Keratinocyte (primary cell): ENCODE measurements around the gene IER2. TPM values are rescaled to one million over a fixed set of nuclear protein-coding genes. Genes with fewer than 3 reads are reported as not detected.
A peak's percentile ranks its signal among the peaks of the same experiment; 100 is the strongest.

Experiments
- DNase-seq: peaks from one replicate; pipeline ENCODE4 v3.0.0-alpha.2; 2011; ENCODE audit warnings: low read depth, missing footprints, low spot score
- FAIRE-seq: peaks from 2 replicates; lab custom pipeline; 2011; peaks lifted over from hg19 to GRCh38; lab: Jason Lieb, UNC
- H2AFZ ChIP-seq: 2 replicates; pipeline ENCODE4 v1.6.0; 2012; ENCODE audit warnings: low read length, control low read depth, inconsistent platforms; ENCODE audit not compliant: control insufficient read depth
- H3K27ac ChIP-seq: 2 replicates; pipeline ENCODE4 v1.5.1; 2011; ENCODE audit warnings: low read length; ENCODE audit not compliant: control insufficient read depth, insufficient read depth
- H3K27me3 ChIP-seq: 3 replicates; pipeline ENCODE4 v1.6.0; 2011; ENCODE audit warnings: low read length; ENCODE audit not compliant: control insufficient read depth, insufficient read depth; ENCODE audit errors: extremely low read depth
- H3K36me3 ChIP-seq, 2 experiments: 2 replicates in 1 of 2; 3 replicates in 1 of 2; pipeline ENCODE4 v1.5.1; 2011; ENCODE audit warnings: low read length in 2 of 2, mild to moderate bottlenecking in 1 of 2; ENCODE audit not compliant: control insufficient read depth in 2 of 2, insufficient read depth in 2 of 2; ENCODE audit errors: extremely low read depth in 1 of 2
- H3K4me1 ChIP-seq: 3 replicates; pipeline ENCODE4 v1.5.1; 2011; ENCODE audit warnings: low read length; ENCODE audit not compliant: control insufficient read depth, insufficient read depth; ENCODE audit errors: extremely low read depth
- H3K4me2 ChIP-seq: 3 replicates; pipeline ENCODE4 v1.6.0; 2011; ENCODE audit warnings: low read depth, low read length; ENCODE audit not compliant: control insufficient read depth, insufficient read depth; ENCODE audit errors: extremely low read depth
- H3K4me3 ChIP-seq, 3 experiments: fragments of 200-600 bp in 1 of 3; sonication (generic) in 1 of 3; 2 replicates in 2 of 3; 3 replicates in 1 of 3; pipeline ENCODE4 v1.5.1; 2011 to 2016; ENCODE audit warnings: low read length in 3 of 3, mild to moderate bottlenecking in 3 of 3, control low read depth in 2 of 3, inconsistent platforms in 1 of 3, low read depth in 1 of 3, mixed read lengths in 1 of 3, mixed run types in 1 of 3, moderate library complexity in 1 of 3; ENCODE audit not compliant: control insufficient read depth in 2 of 3, insufficient read depth in 2 of 3; ENCODE audit errors: extremely low read depth in 1 of 3
- H3K79me2 ChIP-seq: 2 replicates; pipeline ENCODE4 v1.6.0; 2012; ENCODE audit warnings: low read length; ENCODE audit not compliant: control insufficient read depth, insufficient read depth
- H3K9ac ChIP-seq: 3 replicates; pipeline ENCODE4 v1.6.0; 2011; ENCODE audit warnings: low read length; ENCODE audit not compliant: control insufficient read depth, insufficient read depth; ENCODE audit errors: extremely low read depth
- H3K9me1 ChIP-seq: 3 replicates; pipeline ENCODE4 v1.6.0; 2011; ENCODE audit warnings: low read length; ENCODE audit not compliant: control insufficient read depth, insufficient read depth; ENCODE audit errors: extremely low read depth
- H3K9me3 ChIP-seq: 2 replicates; pipeline ENCODE4 v1.5.1; 2012; ENCODE audit warnings: low read depth, low read length; ENCODE audit not compliant: control insufficient read depth
- H4K20me1 ChIP-seq: 3 replicates; pipeline ENCODE4 v1.6.0; 2011; ENCODE audit warnings: low read length; ENCODE audit not compliant: control insufficient read depth, insufficient read depth; ENCODE audit errors: extremely low read depth
- CTCF ChIP-seq, 3 experiments: IDR thresholded peaks in 1 of 3; conservative IDR thresholded peaks in 1 of 3; optimal IDR thresholded peaks in 1 of 3; 2 replicates in 2 of 3; 3 replicates in 1 of 3; pipeline versions ENCODE3 to v1.5.1; 2011; ENCODE audit warnings: low read length in 3 of 3, mild to moderate bottlenecking in 3 of 3, moderate library complexity in 2 of 3, control low read depth in 1 of 3, inconsistent platforms in 1 of 3; ENCODE audit not compliant: insufficient read depth in 2 of 3; ENCODE audit errors: extremely low read depth in 1 of 3
- EZH2 ChIP-seq: IDR thresholded peaks from one replicate; pipeline ENCODE4 v1.6.1; 2012; ENCODE audit warnings: inconsistent platforms, mild to moderate bottlenecking, low read length, moderate library complexity
- dilution Hi-C: fragments of 300-500 bp; cut with MboI; formaldehyde crosslinking; loops from one replicate; pipeline ENCODE4 v1.7.0; 2020; ENCODE audit warnings: low sequenced_read_pairs; ENCODE audit not compliant: extremely low pct_ligation_motif_present
- polyA plus RNA-seq, 5 experiments: library from polyadenylated mRNA; depleted of rRNA in 3 of 5; stranded (reverse) in 3 of 5; stranded (forward) in 1 of 5; unstranded in 1 of 5; fragments of >200 nt; gene quantifications; 1 replicate in 1 of 5; 2 replicates in 3 of 5; 3 replicates in 1 of 5; pipeline versions ENCODE4 v1.2.1 to v1.2.3, GENCODE V29; 2011 to 2012; ENCODE audit warnings: missing spikeins in 2 of 5, low read depth in 1 of 5, low replicate concordance in 1 of 5

Gene IER2
- polyA plus RNA-seq, 1 donor (not counting 4 experiments of a cell fraction or from before 2014, with no cell fraction given) = 14.4 TPM

DNA sequence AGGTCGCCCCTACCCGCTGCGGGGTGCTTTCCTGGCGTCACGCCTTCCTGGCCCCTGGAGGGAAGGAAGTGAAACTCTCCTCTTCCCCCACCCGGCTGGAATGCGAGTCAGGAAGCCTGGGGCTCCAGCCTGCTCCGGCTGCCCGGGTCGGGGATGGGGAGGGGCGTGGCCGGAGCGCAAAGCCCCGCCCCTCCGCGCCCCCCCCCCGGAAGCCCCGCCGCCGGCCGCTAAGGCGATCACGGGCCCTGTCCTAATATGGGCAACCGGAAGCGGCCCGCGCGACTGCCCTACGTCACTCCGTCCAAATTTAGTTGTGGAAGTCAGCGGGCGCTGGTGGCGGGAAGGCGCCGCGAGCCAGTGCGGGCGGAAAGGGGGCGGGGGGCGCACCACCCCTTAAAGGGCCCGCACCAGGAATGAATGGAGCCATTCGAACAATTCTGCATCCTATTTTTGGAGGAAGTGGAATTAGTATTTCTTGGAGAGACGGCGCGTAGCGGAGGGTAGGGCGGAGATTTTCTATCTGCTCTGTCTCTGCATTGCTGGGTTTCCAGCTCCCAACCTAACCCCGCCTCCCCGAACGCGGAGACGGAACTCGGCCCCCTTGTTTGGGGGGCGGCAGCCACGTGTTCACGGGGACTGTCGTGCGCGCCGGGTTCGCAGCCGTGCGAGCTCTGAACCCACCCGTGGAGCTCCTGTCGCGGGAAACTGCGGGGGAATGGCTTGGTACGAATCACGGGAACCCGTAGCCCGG, 1.6 kb downstream of the IER2 start:
- Histone ChIP-seq H3K9ac (peak overlapping the region; percentile 98), H3K4me1 (peaks cover 16% of the 10 kb centered on the region), H3K4me3 (peak overlapping the region; percentile 62 to 99 (median 99)), H3K79me2 (peaks cover 46% of the 10 kb centered on the region), H2AFZ (peak overlapping the region; percentile 63), H3K27me3 (no peaks in the 10 kb centered on the region), H4K20me1 (peaks cover 9% of the 10 kb centered on the region), H3K36me3 (peaks cover 2 to 16% of the 10 kb centered on the region in 2 experiments), H3K9me3 (no peaks in the 10 kb centered on the region), H3K4me2 (peak overlapping the region; percentile 89), H3K27ac (peak overlapping the region; percentile 97), H3K9me1 (no peaks in the 10 kb centered on the region)
- no peak for DNase-seq
- TF ChIP-seq CTCF (optimal IDR thresholded peaks at IDR 0.05 in 1 of 3, IDR thresholded peaks at IDR 0.05 in 1 of 3, conservative IDR thresholded peaks at IDR 0.05 in 1 of 3; ENCODE audit: extremely low read depth in 1 of 3, insufficient read depth in 2 of 3, low read length in 3 of 3) = peak in 1 of 3 experiments; percentile 20
- TF ChIP-seq EZH2 = no peak
- no peak for FAIRE-seq
- dilution Hi-C loops = no loop called here

GRCh38 chr19:13152356-13152973, 2.3 kb downstream of the IER2 start:
- H3K4me3 ChIP-seq = peak overlapping the region; percentile 62 to 99 (median 96)
- H3K9me1 ChIP-seq = no peaks in the 10 kb centered on the region
- TF ChIP-seq CTCF (optimal IDR thresholded peaks at IDR 0.05 in 1 of 3, IDR thresholded peaks at IDR 0.05 in 1 of 3, conservative IDR thresholded peaks at IDR 0.05 in 1 of 3; ENCODE audit: extremely low read depth in 1 of 3, insufficient read depth in 2 of 3, low read length in 3 of 3) (no peak), EZH2 (no peak)
- peaks cover 2 to 16% of the 10 kb centered on the region in 2 experiments for H3K36me3 ChIP-seq
- dilution Hi-C loops = no loop called here
- H3K4me2 ChIP-seq = peak overlapping the region; percentile 89
- DNase-seq (no peak), FAIRE-seq (no peak)
- H3K9ac ChIP-seq = peak overlapping the region; percentile 84
- H3K9me3 ChIP-seq = no peaks in the 10 kb centered on the region
- H3K27ac ChIP-seq = peak overlapping the region; percentile 96
- peaks cover 9% of the 10 kb centered on the region for H4K20me1 ChIP-seq
- peaks cover 46% of the 10 kb centered on the region for H3K79me2 ChIP-seq
- H2AFZ ChIP-seq = peak overlapping the region; percentile 63
- no peaks in the 10 kb centered on the region for H3K27me3 ChIP-seq
- H3K4me1 ChIP-seq = peaks cover 16% of the 10 kb centered on the region
